Aortic smooth muscle cell (primary cell): ENCODE data around the gene YARS1. TPM values are rescaled to one million over a fixed set of nuclear protein-coding genes. Genes with fewer than 3 reads are reported as not detected.

ENCODE experiments used
- total RNA-seq: library from RNA; depleted of rRNA; stranded (reverse); fragments of >200 nt; gene quantifications from 2 replicates; pipeline ENCODE4 v1.2.3, GENCODE V29; 2014

YARS1 gene
- 80.2 and 86.5 TPM in 2 replicates for total RNA-seq

GRCh38 chr1:32817159-32817814 lies at the start of gene YARS1, which contains the start of gene S100PBP:
Gene YARS1, minus strand, starts transcription at chr1:32817358. Its CDS starts 114 bp downstream, at chr1:32817244.
Gene S100PBP, plus strand, starts transcription at chr1:32817653. Its CDS starts 8,447 bp downstream, at chr1:32826100.

Other genes with a start within 250 kb of the YARS1 start
- gene ZBTB8OS, start 166.8 kb downstream of the YARS1 start, total RNA-seq = 55.9 and 68.0 TPM in 2 replicates
- gene RBBP4, start 166.2 kb downstream of the YARS1 start, total RNA-seq = 91.7 and 109 TPM in 2 replicates
- gene SYNC, start 114.6 kb downstream of the YARS1 start, total RNA-seq = 68.0 and 75.8 TPM in 2 replicates
- gene S100PBP, start 295 bp upstream of the YARS1 start, total RNA-seq = 32.9 and 51.2 TPM in 2 replicates
- 0.87 and 1.2 TPM in 2 replicates for gene FNDC5, start 53.6 kb upstream of the YARS1 start, total RNA-seq
- gene HPCA, start 69.1 kb upstream of the YARS1 start, total RNA-seq = not detected in 2 replicates
- 13.7 and 20.3 TPM in 2 replicates for gene TMEM54, start 84.0 kb upstream of the YARS1 start, total RNA-seq
- gene RNF19B, start 147.5 kb upstream of the YARS1 start, total RNA-seq = 8.7 and 9.3 TPM in 2 replicates
- gene AK2, start 219.5 kb upstream of the YARS1 start, total RNA-seq = 73.3 and 87.7 TPM in 2 replicates